Esophagus squamous epithelium (tissue), 4 donors: ENCODE measurements around the gene ZNF366.

Source experiments
- CTCF ChIP-seq, 6 experiments: fragments of 450-650 bp in 4 of 6; fragments of 200-600 bp in 2 of 6; sonication (generic) in 2 of 6; IDR thresholded peaks; one replicate each; pipeline ENCODE4 v1.5.1; 2016 to 2019; ENCODE audit warnings: antibody characterized with exemption in 6 of 6, mild to moderate bottlenecking in 4 of 6, moderate library complexity in 4 of 6
- POLR2A ChIP-seq, 4 donors: fragments of 450-650 bp; IDR thresholded peaks; one replicate each; pipeline ENCODE4 v1.6.1; 2017; ENCODE audit warnings: antibody characterized with exemption in 4 of 4, mild to moderate bottlenecking in 4 of 4, moderate library complexity in 3 of 4

- no peak for TF ChIP-seq CTCF (IDR thresholded peaks at IDR 0.05)
- TF ChIP-seq POLR2A (IDR thresholded peaks at IDR 0.05): no peak
These were observed 2.2 kb downstream of the ZNF366 start for GRCh38 chr5:72505016-72505415.
